HG02938 (cell line): ENCODE measurements around the gene LRMDA.
A peak's percentile ranks its signal among the peaks of the same experiment; 100 is the strongest.

Experiments
- ATAC-seq: cut with Tn5 transposase; IDR thresholded peaks from one replicate; pipeline ENCODE4 v1.9.1; 2021; ENCODE audit warnings: mild to moderate bottlenecking, moderate library complexity; ENCODE audit not compliant: unreplicated experiment

Gene LRMDA

DNA sequence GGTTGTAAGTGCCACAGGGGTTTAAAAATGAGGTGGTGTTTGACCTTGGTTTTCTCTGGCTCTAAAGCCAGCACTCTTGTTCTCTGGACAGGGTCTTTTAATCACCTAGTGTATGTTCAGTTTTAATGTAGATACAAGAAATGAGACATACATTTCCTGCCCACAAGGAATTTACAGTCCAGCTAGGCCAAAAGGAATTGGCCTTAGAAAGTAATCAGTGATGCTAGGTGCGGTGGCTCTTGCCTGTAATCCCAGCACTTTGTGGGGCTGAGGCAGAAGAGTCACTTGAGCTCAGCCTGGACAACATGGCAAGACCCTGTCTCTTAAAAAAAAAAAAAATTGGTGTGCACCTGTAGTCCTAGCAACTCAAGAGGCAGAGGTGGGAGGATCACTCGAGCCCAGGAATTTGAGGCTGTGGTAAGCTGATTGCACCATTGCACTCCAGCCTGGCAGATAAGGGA lies 100.2 kb downstream of the LRMDA start:
- no peak for ATAC-seq

DNA sequence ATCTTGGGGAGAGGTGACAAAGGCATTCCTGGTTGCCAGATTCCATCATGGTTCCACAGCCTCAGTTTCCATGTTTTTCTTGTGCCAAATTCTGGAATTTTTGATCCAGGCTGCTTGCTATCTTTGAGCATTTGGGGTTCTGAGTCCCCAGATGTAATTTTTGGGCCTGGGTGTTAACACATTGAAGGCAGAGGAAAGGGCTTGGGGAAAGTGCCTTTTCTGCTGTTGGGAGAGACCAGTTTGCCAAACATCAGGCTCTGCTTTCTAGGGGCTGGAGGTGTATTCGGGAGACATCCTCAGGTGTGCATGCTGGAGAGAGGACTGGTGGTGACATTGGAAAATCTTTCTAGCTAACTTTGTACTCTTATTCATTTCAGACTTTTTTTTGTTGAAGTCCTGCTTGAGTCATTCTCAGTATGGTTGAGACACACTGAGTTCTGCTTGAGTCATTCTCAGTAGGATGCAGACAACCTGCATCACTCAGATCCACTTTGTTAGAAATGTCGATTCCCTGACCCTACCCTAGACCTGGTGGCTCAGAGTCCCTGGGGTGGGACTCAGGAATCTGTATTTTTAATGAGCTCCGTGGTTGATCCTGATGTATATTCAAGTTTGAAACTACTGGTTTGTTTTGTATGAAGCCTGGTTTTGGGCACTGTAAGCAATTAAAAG lies 101.0 kb downstream of the LRMDA start:
- no peak for ATAC-seq

DNA sequence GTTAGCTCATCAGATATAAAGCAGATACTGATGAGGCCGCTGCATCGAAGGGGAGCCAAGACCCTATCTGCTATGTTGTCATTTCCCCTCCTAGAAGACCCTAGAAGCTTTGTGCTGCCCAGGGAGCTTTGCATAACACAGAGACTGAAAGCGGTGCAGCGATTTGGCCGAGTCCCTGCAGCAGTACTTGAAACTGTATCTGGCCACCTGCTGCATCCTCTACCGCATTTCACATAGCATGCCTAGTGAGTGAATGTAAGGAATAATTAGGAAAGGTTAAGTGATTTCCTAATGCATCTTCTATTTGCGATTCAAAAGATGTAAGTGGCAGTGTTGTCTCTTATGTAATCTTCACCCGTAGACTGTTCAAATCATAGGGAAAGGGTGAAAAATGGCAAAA lies 106.7 kb downstream of the LRMDA start:
- no peak for ATAC-seq

DNA sequence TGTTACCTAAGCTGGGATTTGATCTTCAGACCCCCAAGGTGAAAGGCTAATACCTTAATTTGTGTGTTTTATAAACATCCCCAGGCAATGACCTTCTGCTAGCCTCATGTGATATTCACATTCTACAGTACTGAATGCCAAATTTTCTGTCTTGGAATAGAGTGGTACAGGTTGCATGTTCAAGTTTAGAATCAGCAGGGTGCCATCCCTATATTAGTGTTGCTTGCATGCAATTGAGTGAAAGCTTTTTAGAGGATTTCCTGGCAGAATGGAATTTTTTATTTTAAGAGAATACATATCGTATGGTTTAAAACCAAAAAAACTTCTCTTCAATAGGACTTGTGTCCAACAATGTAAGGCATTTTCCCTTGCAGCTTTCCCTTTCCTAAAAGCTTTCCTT lies 107.3 kb downstream of the LRMDA start:
- ATAC-seq: no peak

DNA sequence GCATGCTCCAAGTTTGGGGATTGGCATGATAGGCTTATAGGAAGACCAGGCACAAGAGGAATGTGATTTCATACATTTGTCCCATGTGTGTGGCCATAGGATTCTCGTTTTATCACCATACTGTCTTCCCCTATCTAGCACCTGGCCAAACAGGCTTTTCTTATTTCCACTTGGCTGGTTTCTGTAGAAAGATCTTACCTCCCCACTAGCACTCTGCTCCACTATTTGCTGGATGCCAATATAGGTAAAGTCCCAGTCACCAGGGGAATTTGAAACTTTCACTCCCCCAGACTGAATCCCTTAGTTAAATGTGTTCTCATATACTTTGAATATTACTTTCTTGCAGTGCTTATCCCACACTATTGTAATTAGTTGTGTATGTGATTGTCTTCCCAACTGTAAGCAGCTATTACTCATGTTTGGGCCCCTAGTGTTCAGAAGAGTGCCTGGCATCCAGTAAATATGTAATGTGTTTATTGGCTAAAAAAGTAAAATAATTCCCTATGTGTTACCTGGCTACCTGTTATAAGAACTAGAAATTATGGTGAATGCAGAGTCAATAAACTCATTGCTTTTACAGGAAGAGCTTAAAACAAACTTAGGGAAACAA lies 109.0 kb downstream of the LRMDA start:
- peak; percentile 64 for ATAC-seq

DNA sequence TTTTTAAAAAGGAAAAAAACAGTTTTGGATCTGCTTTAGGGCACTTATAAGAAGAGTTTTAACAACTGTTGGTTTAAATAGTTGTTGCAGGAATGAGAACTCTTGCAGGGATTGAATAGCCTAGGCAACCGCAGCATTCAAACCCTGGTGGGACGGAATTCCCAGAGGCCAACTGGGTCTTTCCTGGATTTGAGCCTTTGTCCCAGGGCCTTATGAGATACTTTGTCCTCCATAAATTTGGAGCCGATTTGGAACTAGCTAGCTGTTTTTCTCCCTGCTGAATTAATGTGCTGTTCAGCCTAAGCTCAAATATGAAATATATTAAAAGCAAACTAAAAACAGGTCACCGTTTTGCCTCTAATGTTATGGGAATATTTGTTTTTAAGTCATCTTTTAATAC lies 109.6 kb downstream of the LRMDA start:
- no peak for ATAC-seq

DNA sequence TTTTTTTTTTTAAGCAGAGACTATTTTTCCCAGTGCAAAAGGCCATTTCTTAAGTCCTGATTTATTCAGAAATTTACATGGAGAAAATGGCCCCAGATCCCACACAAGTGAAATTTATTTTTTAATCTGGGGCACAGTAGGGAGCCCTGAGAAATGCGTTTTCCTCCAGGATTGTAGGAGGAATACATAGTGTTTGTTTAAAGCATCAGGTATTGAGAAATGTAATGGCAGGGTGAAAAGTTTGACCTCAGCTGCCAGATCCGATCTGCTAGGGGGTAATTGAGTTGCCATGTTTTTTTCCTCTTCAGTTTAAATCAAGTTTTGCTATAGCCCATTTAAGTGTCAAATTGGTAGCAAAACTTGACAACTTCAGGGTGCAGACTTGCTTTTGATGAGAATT lies 110.0 kb downstream of the LRMDA start:
- no peak for ATAC-seq

DNA sequence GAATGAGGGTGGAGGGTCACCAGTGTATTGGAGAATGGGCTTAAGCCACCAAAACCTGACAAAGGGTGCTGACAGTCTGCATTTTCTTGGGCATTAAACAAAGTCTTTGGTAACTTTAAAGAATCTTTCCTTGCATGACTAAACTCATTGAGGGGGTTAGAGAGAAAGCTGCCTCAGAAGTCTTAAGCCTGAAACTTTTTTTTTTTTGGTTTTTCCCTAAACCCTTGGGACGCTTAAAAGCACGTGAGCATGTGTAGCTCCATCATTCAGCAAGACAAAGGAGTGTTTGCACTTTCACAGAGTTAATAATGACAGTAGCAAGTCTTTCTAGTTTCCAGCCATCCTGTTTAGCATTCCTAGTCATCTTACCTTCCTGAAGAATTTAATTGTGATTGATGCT lies 110.7 kb downstream of the LRMDA start:
- no peak for ATAC-seq

DNA sequence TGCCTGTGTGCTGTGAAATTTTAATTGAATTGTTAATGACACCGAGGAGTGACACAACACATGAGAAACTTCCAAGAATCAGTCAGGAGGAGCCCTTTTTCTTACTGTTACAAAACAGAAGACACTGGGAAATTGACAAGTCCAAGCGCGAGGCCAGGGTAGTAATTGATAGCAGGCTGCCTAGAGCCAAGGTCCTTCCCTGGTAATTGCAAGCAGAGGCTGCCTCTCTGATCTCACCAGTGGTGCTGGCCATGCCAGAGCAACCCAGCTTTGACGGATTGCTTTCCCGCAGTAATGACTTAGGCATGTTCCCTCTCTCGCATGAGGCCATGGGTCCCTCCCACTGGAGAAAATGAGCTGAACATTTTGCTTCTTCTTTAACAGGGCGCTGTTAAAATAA lies 111.5 kb downstream of the LRMDA start:
- ATAC-seq: no peak

DNA sequence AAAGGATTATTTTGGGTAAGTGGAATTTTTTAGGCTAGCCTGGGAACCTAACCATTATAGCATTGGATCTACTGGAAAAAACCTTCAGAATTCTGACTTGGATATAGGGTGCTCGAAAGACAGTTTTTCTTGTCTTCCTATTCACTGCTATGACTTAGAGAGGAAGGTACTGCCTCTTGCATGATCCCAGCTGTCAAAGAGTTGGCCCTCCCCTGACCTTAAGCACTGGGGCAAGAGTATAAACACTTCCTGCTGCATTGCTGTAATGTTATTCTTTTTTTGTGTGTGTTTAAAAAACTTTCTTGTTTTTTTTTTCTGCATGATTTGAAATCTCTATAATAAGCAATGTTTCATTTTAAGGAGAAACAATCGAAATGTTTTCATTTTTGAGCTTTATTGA lies 113.0 kb downstream of the LRMDA start:
- no peak for ATAC-seq

DNA sequence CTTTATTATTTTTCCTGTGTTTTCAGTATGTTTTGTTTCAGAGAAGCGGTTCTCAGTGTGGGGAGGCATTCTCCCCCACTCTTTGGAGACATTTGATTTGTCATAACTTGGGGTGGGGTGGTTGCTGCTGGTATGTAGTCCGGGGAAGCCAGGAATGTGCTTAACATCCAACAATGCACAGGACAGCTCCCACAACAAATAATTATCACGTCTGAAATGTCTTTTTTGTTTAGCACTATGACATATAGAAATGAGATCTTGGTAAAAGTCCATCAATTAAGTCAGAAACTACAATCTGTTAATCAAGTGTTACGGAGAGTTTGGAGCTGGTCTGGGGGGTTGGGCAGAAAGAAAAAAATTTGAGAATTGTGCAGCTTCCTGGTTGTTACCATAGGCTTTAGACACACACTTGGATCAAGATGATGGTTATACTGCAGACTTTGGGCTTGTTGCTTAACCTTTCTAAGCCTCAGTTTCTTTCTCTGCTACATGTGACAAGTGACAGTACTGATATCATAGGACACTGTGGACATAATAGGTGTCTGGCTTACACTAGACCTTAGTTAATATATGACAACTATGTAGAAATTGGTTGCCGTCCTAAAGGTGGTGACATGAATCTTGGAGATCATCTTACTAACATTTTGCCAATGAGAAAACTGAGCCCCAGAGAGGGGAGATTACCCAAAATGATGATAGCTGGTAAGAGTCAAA lies 113.7 kb downstream of the LRMDA start:
- no peak for ATAC-seq

DNA sequence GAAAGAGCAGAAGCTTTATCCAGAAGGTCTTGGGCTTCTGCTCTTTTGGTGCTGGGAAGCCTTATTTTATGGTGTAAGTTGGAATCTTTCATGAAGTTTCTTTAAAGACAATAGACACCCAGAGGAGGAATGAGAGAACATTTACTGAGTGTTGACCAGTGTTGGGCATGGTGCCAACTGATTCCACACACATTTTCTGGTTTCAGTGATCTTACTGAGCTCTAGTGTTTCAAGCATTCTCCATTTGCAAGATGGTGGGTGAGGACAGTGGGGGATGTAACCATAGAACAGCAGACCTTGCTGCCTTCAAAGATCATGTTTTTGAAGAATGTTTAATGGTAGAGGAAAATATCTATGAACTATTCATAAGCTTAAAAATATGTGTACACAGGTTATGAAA lies 114.6 kb downstream of the LRMDA start:
- no peak for ATAC-seq

DNA sequence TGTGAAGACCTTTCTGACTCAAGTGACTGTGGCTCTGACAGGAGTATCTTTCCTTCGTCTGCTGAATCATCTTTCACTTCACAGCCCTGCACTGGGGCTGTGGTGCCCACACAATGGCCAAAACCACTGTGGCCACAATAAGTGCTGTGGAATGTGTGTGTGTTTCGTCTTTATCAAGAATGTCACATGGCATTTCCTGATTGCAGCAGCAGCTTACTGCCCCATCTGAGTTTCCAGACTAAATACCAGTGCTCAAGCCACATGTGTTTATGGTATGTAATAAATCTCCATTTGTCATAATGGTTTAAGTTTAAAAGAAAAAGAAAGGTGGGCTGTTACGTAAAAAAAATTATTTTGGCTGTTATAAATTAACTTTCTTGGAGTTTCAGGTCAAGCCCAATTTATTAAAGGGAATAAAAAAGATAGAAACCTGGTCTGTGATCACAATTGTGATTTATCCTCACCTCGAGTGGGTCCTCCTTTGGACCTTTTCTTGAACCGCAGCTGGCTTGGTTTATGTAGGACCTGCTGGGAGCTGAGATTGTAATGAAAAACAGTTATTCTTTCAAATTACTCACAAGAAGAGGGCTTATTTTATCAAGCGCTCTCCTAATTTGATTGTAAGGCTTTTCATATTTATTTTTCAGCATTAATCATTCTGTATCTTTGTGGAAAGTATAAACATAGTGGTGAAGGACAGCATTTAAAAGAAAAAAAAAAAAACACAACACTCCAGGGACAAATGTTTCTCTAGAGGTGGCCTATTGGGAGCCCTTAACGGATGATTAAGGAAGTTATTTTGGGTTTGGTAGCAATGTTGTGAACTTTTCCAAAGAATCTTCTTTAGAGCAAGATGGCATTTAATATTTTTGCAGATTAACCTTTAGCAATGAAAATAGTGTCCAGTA lies 116.2 kb downstream of the LRMDA start:
- ATAC-seq: no peak

DNA sequence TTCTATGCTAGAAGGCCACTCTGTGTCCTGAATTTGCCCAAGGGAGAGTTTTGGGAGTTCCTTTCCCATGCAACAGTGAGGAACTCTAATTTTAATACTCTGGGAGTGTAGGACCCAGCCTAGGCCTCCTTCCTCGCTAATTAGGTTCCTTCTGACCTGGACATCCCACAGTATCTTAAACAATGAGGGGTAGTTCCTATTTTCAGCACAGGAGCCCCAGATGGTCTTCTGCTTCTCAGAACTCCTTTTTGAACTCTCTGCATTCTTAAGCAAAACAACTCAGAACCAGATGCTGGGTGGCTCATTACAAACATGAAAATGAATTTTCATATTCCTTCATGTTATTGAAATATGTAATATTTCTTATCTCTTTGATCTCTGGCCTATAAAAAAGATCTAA lies 116.9 kb downstream of the LRMDA start:
- ATAC-seq: no peak

DNA sequence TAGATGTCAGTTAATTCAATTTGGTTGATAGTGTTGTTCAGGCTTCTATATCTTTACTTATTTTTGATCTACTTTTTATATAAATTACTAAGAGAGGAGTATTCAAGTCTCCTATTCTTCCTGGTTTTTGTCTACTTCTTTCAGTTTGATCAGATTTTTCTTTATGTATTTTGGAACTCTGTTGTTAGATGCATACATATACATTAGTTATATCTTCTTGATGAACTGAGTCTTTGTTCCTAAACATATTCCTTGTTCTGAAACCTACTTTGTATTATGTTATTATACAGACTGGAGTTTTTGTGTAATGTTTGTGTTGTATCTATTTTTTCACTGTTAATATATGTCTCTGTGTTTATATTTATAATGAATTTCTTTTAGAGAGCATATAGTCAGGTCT lies 118.8 kb downstream of the LRMDA start:
- no peak for ATAC-seq

DNA sequence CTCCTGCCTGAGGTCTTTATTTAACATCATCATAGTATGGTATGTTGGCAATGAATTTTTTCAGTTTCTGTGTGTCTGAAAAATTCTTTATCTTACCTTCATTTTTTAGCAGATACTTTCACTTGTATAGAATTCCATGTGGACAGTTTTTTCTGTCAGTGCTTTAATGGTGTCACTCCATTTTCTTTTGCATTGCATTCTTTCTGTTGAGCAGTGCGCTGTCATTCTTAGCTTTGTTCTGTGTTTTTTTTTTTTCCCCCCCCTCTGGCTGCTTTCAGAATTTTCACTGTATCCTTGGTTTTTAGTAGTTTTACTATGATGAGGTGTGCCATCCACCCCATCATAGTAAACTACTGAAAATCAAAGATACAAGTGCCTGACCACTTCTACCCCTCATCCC lies 120.7 kb downstream of the LRMDA start:
- no peak for ATAC-seq

DNA sequence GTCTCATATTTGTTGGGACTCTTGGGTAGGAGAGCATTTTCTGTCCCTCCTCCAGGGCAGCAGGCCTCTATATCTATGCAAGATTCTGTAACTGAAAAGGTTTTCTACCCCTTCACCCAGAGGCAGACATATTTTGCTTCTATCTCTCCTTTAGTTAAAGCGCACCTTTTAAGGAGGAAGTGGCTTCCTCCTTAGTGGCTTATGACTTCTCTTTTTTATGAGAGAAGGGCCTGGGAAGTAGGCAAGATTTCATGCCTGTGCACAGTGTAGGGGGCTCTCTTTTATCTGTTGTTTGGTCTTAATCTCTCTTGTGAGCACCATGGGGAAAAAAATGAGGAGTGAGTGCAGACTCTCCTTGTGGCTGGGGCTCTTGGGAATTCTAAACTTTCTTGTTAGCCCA lies 122.1 kb downstream of the LRMDA start:
- no peak for ATAC-seq

DNA sequence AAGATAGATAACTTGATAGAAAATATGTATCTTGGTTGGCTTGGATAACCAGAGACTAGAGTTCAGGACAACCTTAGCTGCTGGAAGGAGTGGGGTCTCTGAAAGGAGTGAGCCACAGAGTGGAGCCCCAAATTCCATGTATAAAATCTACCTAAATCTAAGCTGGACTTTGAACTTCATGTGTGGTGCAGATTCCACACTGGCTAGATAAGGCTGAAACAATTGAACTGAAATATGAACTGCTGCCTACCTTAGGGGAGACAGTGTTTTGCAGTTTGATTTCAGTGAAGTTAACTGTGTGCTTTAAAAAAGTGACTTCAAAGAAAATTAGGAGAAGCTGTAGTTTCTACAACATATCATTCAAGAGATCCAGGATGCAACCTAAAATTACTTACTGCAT lies 123.9 kb downstream of the LRMDA start:
- ATAC-seq: no peak

DNA sequence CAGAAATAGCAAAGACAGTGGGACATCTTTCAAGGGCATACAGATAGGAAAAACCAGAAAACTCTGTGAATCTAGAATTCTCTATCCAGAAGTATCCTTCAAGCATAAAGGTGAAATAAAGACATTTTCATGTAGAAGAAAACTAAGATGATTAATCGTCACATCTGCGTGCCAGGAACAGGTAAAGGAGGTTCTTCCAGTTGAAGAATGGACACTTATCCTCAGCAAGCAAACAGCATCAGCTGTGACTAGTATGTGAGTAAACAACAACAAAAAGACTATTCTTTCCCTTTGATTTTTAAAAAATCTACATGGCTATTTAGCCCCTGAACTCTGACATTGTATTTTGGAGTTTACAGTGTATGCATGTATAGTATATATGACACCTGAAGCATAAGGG lies 124.9 kb downstream of the LRMDA start:
- no peak for ATAC-seq

DNA sequence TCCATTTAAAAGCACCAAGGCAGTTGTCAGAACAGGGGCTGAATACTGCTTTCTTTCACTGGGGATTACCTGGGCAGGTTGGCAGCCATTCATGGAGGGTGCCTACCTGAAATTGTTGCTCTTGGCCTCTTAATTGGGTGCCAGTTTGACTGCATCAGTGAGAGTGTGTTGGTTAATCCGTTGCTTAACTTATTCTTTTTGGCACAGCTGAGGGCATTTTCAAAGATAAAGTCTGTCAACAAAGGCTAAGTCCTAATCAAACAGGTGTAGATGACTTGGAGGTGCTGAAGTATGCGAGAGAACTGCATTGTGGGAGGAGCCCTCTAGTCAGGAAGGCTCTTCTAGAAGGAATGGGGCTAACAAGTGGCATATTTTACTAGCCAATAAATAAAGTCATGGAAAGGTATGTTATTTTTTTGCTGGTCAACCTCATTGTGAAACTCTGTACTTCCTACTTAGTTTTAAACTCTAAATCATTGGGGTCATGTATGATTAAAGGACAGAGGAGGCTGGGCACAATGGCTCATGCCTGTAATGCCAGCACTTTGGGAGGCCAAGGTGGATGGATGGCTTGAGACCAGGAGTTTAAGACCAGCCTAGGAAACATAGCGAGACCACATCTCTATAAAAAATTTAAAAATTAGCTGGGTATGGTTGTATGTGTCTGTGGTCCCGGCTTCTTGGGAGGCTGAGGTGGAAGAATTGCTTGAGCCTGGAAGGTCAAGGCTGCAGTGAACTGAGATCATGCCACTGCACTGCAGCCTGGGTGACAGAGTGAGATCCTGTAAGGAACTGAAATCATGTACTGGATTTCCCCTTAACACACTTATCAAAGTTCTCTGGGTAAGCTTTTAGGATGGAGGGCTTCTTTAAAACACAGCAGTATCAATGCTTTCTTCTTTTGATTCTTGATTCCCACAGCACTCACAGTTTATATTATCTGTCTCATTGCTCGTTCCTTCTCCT lies 134.1 kb downstream of the LRMDA start:
- peak; percentile 85 for ATAC-seq
